Measurements from ENCODE around the gene F13B.

The F13B gene

DNA sequence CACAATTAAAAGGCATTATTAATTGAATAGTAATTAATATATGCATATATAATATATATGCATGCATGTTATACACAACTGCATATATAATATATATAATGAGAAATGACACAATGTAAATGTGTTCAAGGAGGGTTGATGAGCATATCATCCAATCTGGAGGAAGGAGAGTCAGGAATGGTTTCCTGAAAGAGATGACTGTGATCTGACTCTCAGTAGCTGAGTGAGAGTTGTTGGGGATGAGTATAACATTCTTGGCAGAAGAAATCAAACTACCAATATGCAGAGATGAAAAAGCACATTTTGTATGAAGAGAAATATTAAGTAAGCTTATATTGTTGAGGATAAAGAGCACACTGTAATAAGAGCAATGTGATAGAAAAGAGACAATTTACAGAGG is 37.3 kb downstream of the F13B start:
- in situ Hi-C loops (cut with HindIII; ENCODE audit: low sequenced_read_pairs): no loop called here
- DNase-seq (ENCODE audit: low read depth, low spot score): no peak
- TF ChIP-seq, protein P1, sequence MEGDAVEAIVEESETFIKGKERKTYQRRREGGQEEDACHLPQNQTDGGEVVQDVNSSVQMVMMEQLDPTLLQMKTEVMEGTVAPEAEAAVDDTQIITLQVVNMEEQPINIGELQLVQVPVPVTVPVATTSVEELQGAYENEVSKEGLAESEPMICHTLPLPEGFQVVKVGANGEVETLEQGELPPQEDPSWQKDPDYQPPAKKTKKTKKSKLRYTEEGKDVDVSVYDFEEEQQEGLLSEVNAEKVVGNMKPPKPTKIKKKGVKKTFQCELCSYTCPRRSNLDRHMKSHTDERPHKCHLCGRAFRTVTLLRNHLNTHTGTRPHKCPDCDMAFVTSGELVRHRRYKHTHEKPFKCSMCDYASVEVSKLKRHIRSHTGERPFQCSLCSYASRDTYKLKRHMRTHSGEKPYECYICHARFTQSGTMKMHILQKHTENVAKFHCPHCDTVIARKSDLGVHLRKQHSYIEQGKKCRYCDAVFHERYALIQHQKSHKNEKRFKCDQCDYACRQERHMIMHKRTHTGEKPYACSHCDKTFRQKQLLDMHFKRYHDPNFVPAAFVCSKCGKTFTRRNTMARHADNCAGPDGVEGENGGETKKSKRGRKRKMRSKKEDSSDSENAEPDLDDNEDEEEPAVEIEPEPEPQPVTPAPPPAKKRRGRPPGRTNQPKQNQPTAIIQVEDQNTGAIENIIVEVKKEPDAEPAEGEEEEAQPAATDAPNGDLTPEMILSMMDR (IDR thresholded peaks at IDR 0.05; ENCODE audit: low read depth, low read length): no peak
- H3K4me3 ChIP-seq (ENCODE audit: low read depth, low read length): no peak overlapping the region

DNA sequence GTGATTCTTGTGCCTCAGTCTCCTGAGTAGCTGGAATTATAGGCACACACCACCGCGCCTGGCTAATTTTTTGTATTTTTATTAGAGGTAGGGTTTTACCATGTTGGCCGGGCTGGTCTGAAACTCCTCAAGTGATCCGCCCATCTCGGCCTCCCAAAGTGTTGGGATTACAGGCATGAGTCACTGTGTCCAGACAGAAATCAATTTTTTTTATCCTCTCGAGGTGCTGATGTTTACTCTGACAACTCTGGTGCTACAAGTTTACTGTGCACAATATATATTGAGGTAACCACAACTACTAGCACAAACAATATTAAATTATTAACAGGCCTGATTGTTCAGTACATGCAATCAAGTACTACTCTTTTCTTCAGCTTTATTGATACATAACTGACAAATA is 39.7 kb downstream of the F13B start:
- no peak for DNase-seq (ENCODE audit: low read depth, low spot score)
- TF ChIP-seq, protein P1 (IDR thresholded peaks at IDR 0.05; ENCODE audit: low read depth, low read length): no peak
- in situ Hi-C loops (cut with HindIII; ENCODE audit: low sequenced_read_pairs): no loop called here
- H3K4me3 ChIP-seq (ENCODE audit: low read depth, low read length): no peak overlapping the region

DNA sequence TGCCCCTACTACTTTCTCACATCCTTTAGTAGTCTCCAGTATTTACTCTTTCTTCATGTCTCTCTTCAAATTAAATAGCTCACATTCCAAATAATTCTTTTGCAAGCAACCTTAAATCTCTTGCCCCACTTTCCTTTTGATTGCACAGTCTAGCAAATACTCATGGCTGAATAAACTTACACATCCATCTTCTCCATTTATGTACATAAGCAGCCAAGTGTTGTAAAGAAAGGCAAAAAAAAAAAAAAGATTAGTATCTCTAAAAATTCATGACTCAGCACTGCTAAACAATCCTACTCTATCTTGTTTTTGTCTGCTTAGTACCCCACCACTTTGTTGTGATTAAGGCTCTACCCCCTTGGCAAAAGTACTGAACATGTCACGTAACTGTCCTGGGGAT is 42.6 kb downstream of the F13B start:
- TF ChIP-seq, protein P1 (IDR thresholded peaks at IDR 0.05; ENCODE audit: low read depth, low read length): no peak
- DNase-seq (ENCODE audit: low read depth, low spot score): no peak
- in situ Hi-C loops (cut with HindIII; ENCODE audit: low sequenced_read_pairs): no loop called here
- no peak overlapping the region for H3K4me3 ChIP-seq (ENCODE audit: low read depth, low read length)

DNA sequence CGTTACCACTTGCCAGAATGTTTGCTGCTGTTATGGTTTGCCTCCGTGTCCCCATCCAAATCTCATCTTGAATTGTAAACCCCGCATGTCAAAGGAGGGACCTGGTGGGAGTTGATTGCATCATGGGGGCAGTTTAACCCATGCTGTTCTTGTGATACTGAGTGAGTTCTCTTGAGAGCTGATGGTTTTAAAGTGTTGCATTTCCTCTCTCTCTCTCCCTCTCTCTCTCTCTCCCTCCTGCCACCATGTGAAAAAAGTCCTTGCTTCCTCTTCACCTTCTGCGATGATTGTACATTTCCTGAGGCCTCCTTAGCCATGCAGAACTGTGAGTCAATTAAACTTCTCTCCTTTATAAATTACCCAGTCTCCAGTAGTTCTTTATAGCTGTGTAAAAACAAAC is 45.3 kb downstream of the F13B start:
- H3K4me3 ChIP-seq (ENCODE audit: low read depth, low read length): no peak overlapping the region
- in situ Hi-C loops (cut with HindIII; ENCODE audit: low sequenced_read_pairs): no loop called here
- TF ChIP-seq, protein P1 (IDR thresholded peaks at IDR 0.05; ENCODE audit: low read depth, low read length): no peak
- no peak for DNase-seq (ENCODE audit: low read depth, low spot score)

DNA sequence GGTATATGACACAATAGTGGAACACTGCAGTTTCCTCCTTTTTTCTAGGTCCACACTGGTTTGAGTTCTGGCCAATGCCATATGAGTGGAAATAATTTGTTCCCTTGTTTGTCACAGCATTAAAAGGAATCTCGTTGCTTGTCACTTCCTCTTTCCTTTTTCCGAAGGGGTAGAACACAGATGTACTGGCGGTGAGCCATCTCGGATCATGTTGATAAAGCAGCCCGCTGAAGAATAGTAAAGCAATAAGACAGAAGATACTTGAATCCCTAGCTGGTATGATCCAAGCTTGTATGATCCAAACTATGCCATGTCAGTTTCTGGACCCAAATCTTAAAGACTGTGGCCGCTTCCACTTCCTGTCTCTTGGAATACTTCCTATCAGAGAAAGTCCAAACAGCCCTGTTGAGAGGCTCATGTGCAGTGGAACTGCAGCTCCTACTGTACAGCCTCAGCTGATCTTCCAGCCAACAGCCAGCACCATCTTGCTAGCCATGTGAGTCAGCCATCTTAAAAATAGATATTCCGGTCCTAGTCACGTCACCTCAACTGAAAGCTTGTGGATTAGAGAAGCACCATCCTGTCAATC is 49.4 kb downstream of the F13B start:
- TF ChIP-seq, protein P1 (IDR thresholded peaks at IDR 0.05; ENCODE audit: low read depth, low read length): no peak
- in situ Hi-C loops (cut with HindIII; ENCODE audit: low sequenced_read_pairs): no loop called here
- no peak for DNase-seq (ENCODE audit: low read depth, low spot score)
- H3K4me3 ChIP-seq (ENCODE audit: low read depth, low read length): no peak overlapping the region

DNA sequence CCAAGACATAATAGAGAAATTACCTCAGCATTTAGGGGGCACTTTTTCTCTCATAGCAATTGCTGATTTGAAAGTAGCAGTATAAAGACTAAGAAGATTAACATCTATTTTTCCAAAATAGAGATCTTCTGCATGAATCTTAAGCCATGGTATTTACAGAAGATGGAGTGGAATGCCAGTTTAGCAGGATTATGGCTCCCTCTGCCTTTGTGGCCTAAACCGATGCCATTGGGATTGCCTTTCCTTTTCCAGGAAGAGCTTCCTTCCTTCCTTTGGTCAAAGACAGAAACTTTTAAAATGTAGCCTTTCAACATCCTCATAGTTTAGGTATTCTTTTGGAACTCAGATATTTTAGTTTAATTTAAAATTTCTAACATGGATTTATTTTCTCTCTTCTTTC is 50.3 kb downstream of the F13B start:
- no peak overlapping the region for H3K4me3 ChIP-seq (ENCODE audit: low read depth, low read length)
- no peak for DNase-seq (ENCODE audit: low read depth, low spot score)
- TF ChIP-seq, protein P1 (IDR thresholded peaks at IDR 0.05; ENCODE audit: low read depth, low read length): no peak
- in situ Hi-C loops (cut with HindIII; ENCODE audit: low sequenced_read_pairs): no loop called here

DNA sequence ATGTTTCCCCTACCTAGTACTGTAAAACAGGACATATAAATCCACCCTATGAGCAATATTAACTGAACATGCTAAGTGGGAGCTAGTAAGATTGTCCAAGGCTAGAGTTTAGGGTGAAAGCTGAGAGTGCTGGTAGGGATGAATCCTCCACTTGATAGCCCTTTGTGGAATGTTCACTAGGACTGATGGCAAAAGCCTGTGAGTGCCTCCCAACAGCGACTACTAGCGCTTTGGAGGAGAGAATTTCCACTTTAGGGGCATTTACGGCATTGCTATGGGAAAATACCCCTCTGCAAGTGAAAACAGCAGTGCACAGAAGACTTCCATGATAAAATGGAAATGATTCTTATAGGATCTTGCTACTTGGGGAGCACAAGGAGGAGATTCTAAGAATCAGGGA is 53.8 kb downstream of the F13B start:
- TF ChIP-seq, protein P1 (IDR thresholded peaks at IDR 0.05; ENCODE audit: low read depth, low read length): no peak
- H3K4me3 ChIP-seq (ENCODE audit: low read depth, low read length): no peak overlapping the region
- DNase-seq (ENCODE audit: low read depth, low spot score): no peak
- in situ Hi-C loops (cut with HindIII; ENCODE audit: low sequenced_read_pairs): no loop called here
